Naive B cell (primary cell): ENCODE measurements around the gene PPP4C. TPM values are rescaled to one million over a fixed set of nuclear protein-coding genes. Genes with fewer than 3 reads are reported as not detected.
"Not testable (repeated sequence)": the region's sequence is repeated elsewhere in the genome, so short reads cannot be mapped to it uniquely, and the experiment has no call there.

Experiments used
- ATAC-seq, 2 donors: fragments of 150-1000 bp; cut with Tn5 transposase; 2 replicates each; pipeline ENCODE4 v1.10.0; 2021; ENCODE audit warnings: low read depth in 2 of 2, mild to moderate bottlenecking in 2 of 2, moderate library complexity in 2 of 2
- DNase-seq: peaks from one replicate; pipeline ENCODE4 v3.0.0; 2022
- H3K27ac Mint-ChIP-seq, 6 donors: one replicate each; pipeline ENCODE4 v1.8.0; 2020 to 2022; ENCODE audit warnings: mild to moderate bottlenecking in 6 of 6, mixed read lengths in 6 of 6, moderate library complexity in 5 of 6, inconsistent platforms in 2 of 6
- H3K27me3 Mint-ChIP-seq, 3 donors: one replicate each; pipeline ENCODE4 v1.8.0; 2021 to 2022; ENCODE audit warnings: mixed read lengths in 3 of 3, mild to moderate bottlenecking in 1 of 3
- H3K36me3 Mint-ChIP-seq, 2 donors: one replicate each; pipeline ENCODE4 v1.8.0; 2020 to 2022; ENCODE audit warnings: mixed read lengths in 2 of 2, inconsistent platforms in 1 of 2, mild to moderate bottlenecking in 1 of 2
- H3K4me1 Mint-ChIP-seq, 3 donors: one replicate each; pipeline ENCODE4 v1.8.0; 2020 to 2022; ENCODE audit warnings: mixed read lengths in 3 of 3, inconsistent platforms in 1 of 3, mild to moderate bottlenecking in 1 of 3, moderate library complexity in 1 of 3
- H3K4me3 Mint-ChIP-seq, 8 donors: one replicate each; pipeline ENCODE4 v1.8.0; 2020 to 2022; ENCODE audit warnings: mild to moderate bottlenecking in 8 of 8, mixed read lengths in 8 of 8, moderate library complexity in 8 of 8, inconsistent platforms in 2 of 8
- H3K9me3 Mint-ChIP-seq, 7 donors: one replicate each; pipeline ENCODE4 v1.8.0; 2020 to 2022; ENCODE audit warnings: mixed read lengths in 7 of 7, mild to moderate bottlenecking in 5 of 7, inconsistent platforms in 2 of 7, moderate library complexity in 1 of 7
- polyA plus RNA-seq, 6 donors: library from polyadenylated mRNA; unstranded; fragments of 300-500 nt; fragmentation: Illumina TruSeq; gene quantifications; one replicate each; pipeline ENCODE4 v1.2.3, GENCODE V29; 2021; ENCODE audit warnings: low read depth in 6 of 6

PPP4C gene
- polyA plus RNA-seq, 6 donors from 2014 or later: 180 to 273 (median 206) TPM

- Mint-ChIP-seq H3K9me3 (peaks cover 0 to 6% (median 0%) of the 10 kb centered on the region in 7 donors), H3K36me3 (peaks cover 0 to 9% of the 10 kb centered on the region in 2 donors), H3K4me3 (no peak overlapping the region), H3K27me3 (no peaks in the 10 kb centered on the region), H3K4me1 (peaks cover 0 to 4% (median 1%) of the 10 kb centered on the region in 3 donors), H3K27ac (peak overlapping the region in 3 of 6 donors; percentile 13 to 80 (median 50))
- DNase-seq (no peak), ATAC-seq (no peak)
Measured at GRCh38 chr16:30104090-30104489, 28.3 kb downstream of the PPP4C start.

GRCh38 chr16:30104492-30104891 lies 28.7 kb downstream of the PPP4C start:
- DNase-seq (no peak), ATAC-seq (no peak)
- H3K27ac Mint-ChIP-seq: no peak overlapping the region
- H3K36me3 Mint-ChIP-seq: peaks cover 0 to 9% of the 10 kb centered on the region in 2 donors
- H3K4me3 Mint-ChIP-seq: no peak overlapping the region
- H3K27me3 Mint-ChIP-seq: no peaks in the 10 kb centered on the region
- H3K4me1 Mint-ChIP-seq: peaks cover 0 to 4% (median 1%) of the 10 kb centered on the region in 3 donors
- H3K9me3 Mint-ChIP-seq: peaks cover 0 to 4% (median 0%) of the 10 kb centered on the region in 7 donors

GRCh38 chr16:30108059-30108850 lies 32.5 kb downstream of the PPP4C start:
- Mint-ChIP-seq H3K4me1 (peaks cover 3 to 13% (median 4%) of the 10 kb centered on the region in 3 donors), H3K9me3 (no peaks in the 10 kb centered on the region), H3K36me3 (peaks cover 0 to 9% of the 10 kb centered on the region in 2 donors), H3K27ac (no peak overlapping the region), H3K27me3 (no peaks in the 10 kb centered on the region), H3K4me3 (no peak overlapping the region)
- DNase-seq (no peak), ATAC-seq (no peak)

GRCh38 chr16:30110661-30111060 lies 34.9 kb downstream of the PPP4C start:
- no peaks in the 10 kb centered on the region for H3K27me3 Mint-ChIP-seq
- H3K4me1 Mint-ChIP-seq: peaks cover 2 to 9% (median 5%) of the 10 kb centered on the region in 3 donors
- H3K36me3 Mint-ChIP-seq: no peaks in the 10 kb centered on the region
- ATAC-seq (no peak), DNase-seq (no peak)
- no peaks in the 10 kb centered on the region for H3K9me3 Mint-ChIP-seq
- H3K4me3 Mint-ChIP-seq: peak overlapping the region in 1 of 8 donors; percentile 57
- no peak overlapping the region for H3K27ac Mint-ChIP-seq

GRCh38 chr16:30112197-30113030 lies 36.6 kb downstream of the PPP4C start:
- H3K36me3 Mint-ChIP-seq: no peaks in the 10 kb centered on the region

GRCh38 chr16:30113031-30113710 lies 37.4 kb downstream of the PPP4C start, which contains the start of gene GDPD3:
TSS of gene GDPD3 (minus strand) at chr16:30113537. CDS start at chr16:30113478, 59 bp downstream.
- Mint-ChIP-seq H3K4me1 (peaks cover 2 to 9% (median 5%) of the 10 kb centered on the region in 3 donors), H3K27ac (no peak within 1 kb of the TSS), H3K9me3 (no peaks in the 10 kb centered on the region), H3K36me3 (no peaks in the 10 kb centered on the region), H3K27me3 (no peaks in the 10 kb centered on the region), H3K4me3 (peak within 1 kb of the TSS in 2 of 8 donors; percentile 30 to 70)
- ATAC-seq (no peak), DNase-seq (no peak)

More at GRCh38 chr16:30112197-30113030, 36.6 kb downstream of the PPP4C start:
- Mint-ChIP-seq H3K27ac (no peak overlapping the region), H3K4me1 (peaks cover 2 to 9% (median 5%) of the 10 kb centered on the region in 3 donors), H3K4me3 (no peak overlapping the region), H3K9me3 (no peaks in the 10 kb centered on the region), H3K27me3 (no peaks in the 10 kb centered on the region)
- ATAC-seq: peak in 1 of 2 donors; percentile 55
- no peak for DNase-seq

- no peak for DNase-seq
- ATAC-seq: no peak
- Mint-ChIP-seq H3K36me3 (no peaks in the 10 kb centered on the region), H3K27ac (no peak overlapping the region), H3K9me3 (no peaks in the 10 kb centered on the region), H3K4me3 (peak overlapping the region in 1 of 8 donors; percentile 30), H3K4me1 (peaks cover 2 to 9% (median 5%) of the 10 kb centered on the region in 3 donors), H3K27me3 (no peaks in the 10 kb centered on the region)
Measured at GRCh38 chr16:30113711-30114333, 38.0 kb downstream of the PPP4C start.

- peaks cover 5 to 9% (median 6%) of the 10 kb centered on the region in 3 donors for H3K4me1 Mint-ChIP-seq
- H3K27me3 Mint-ChIP-seq: no peaks in the 10 kb centered on the region
- DNase-seq (no peak), ATAC-seq (no peak)
- H3K27ac Mint-ChIP-seq: peak overlapping the region in 1 of 6 donors; percentile 36
- no peak overlapping the region for H3K4me3 Mint-ChIP-seq
- H3K9me3 Mint-ChIP-seq: no peaks in the 10 kb centered on the region
- no peaks in the 10 kb centered on the region for H3K36me3 Mint-ChIP-seq
Measured at GRCh38 chr16:30114411-30114810, 38.6 kb downstream of the PPP4C start.

GRCh38 chr16:30114833-30115232 lies 39.0 kb downstream of the PPP4C start:
- not testable (repeated sequence) for DNase-seq, H3K27ac Mint-ChIP-seq, ATAC-seq, H3K4me3 Mint-ChIP-seq, H3K4me1 Mint-ChIP-seq, H3K9me3 Mint-ChIP-seq, H3K36me3 Mint-ChIP-seq, H3K27me3 Mint-ChIP-seq

GRCh38 chr16:30115238-30115637 lies 39.4 kb downstream of the PPP4C start:
- peaks cover 9 to 13% (median 12%) of the 10 kb centered on the region in 3 donors for H3K4me1 Mint-ChIP-seq
- no peaks in the 10 kb centered on the region for H3K9me3 Mint-ChIP-seq
- DNase-seq (no peak), ATAC-seq (no peak)
- no peaks in the 10 kb centered on the region for H3K27me3 Mint-ChIP-seq
- H3K36me3 Mint-ChIP-seq: no peaks in the 10 kb centered on the region
- no peak overlapping the region for H3K4me3 Mint-ChIP-seq
- peak overlapping the region in 1 of 6 donors; percentile 75 for H3K27ac Mint-ChIP-seq

GRCh38 chr16:30116291-30117207 lies 40.8 kb downstream of the PPP4C start:
- no peak for DNase-seq
- H3K4me1 Mint-ChIP-seq: peaks cover 15 to 25% (median 18%) of the 10 kb centered on the region in 3 donors
- no peak overlapping the region for H3K4me3 Mint-ChIP-seq
- ATAC-seq: no peak
- no peak overlapping the region for H3K27ac Mint-ChIP-seq
- H3K36me3 Mint-ChIP-seq: no peaks in the 10 kb centered on the region
- H3K27me3 Mint-ChIP-seq: no peaks in the 10 kb centered on the region
- no peaks in the 10 kb centered on the region for H3K9me3 Mint-ChIP-seq

- Mint-ChIP-seq H3K4me1 (peaks cover 21 to 33% (median 30%) of the 10 kb centered on the region in 3 donors), H3K27me3 (no peaks in the 10 kb centered on the region), H3K9me3 (no peaks in the 10 kb centered on the region), H3K36me3 (no peaks in the 10 kb centered on the region), H3K4me3 (no peak overlapping the region), H3K27ac (no peak overlapping the region)
- no peak for DNase-seq
- no peak for ATAC-seq
Measured at GRCh38 chr16:30117768-30118167, 42.0 kb downstream of the PPP4C start.
